Measurements from ENCODE around the gene ZMAT3. TPM values are rescaled to one million over a fixed set of nuclear protein-coding genes. Genes with fewer than 3 reads are reported as not detected.

ZMAT3 gene
- total and polyA plus RNA-seq, 4 donors: 2.4 to 12.1 (median 5.4) TPM

- H3K36me3 ChIP-seq (ENCODE audit: control insufficient read depth in 4 of 4, insufficient read depth in 4 of 4, low read length in 4 of 4): no peaks in the 10 kb centered on the region
- H3K4me1 ChIP-seq (ENCODE audit: control insufficient read depth in 5 of 5, insufficient read depth in 5 of 5, low read length in 5 of 5): no peaks in the 10 kb centered on the region
- DNase-seq (no peak), ATAC-seq (ENCODE audit: insufficient read depth, low FRiP score) (no peak)
- no peak overlapping the region for H3K9ac ChIP-seq (ENCODE audit: insufficient read depth in 1 of 2, low read length in 2 of 2)
- no peaks in the 10 kb centered on the region for H3K27me3 ChIP-seq (ENCODE audit: control insufficient read depth in 3 of 3, insufficient read depth in 3 of 3, low read length in 2 of 3)
- peaks cover 0 to 3% (median 0%) of the 10 kb centered on the region in 4 donors for H3K9me3 ChIP-seq (ENCODE audit: control insufficient read depth in 4 of 4, insufficient read depth in 3 of 4, low read length in 3 of 4)
- no peak overlapping the region for H3K27ac ChIP-seq (ENCODE audit: low read depth in 1 of 2, low read length in 1 of 2)
- TF ChIP-seq CTCF (IDR thresholded peaks at IDR 0.05; ENCODE audit: control extremely low read depth, extremely low read depth): no peak
- 89 to 92% methylated on average over 4 of the region's 4 CpGs for WGBS, 2 donors
- no peak overlapping the region for H3K4me3 ChIP-seq
These were observed 66.4 kb downstream of the ZMAT3 start for GRCh38 chr3:179005213-179005612.

- no peak for DNase-seq
- H3K9ac ChIP-seq (ENCODE audit: insufficient read depth in 1 of 2, low read length in 2 of 2): no peak overlapping the region
- 70 to 86% methylated on average over 3 of the region's 3 CpGs for WGBS, 2 donors
These were observed 71.0 kb downstream of the ZMAT3 start for GRCh38 chr3:179000659-179001058.

GRCh38 chr3:179000144-179000543, 71.5 kb downstream of the ZMAT3 start:
- Histone ChIP-seq H3K4me1 (ENCODE audit: control insufficient read depth in 5 of 5, insufficient read depth in 5 of 5, low read length in 5 of 5) (no peaks in the 10 kb centered on the region), H3K4me3 (no peak overlapping the region), H3K27ac (ENCODE audit: low read depth in 1 of 2, low read length in 1 of 2) (no peak overlapping the region), H3K9ac (ENCODE audit: insufficient read depth in 1 of 2, low read length in 2 of 2) (no peak overlapping the region), H3K27me3 (ENCODE audit: control insufficient read depth in 3 of 3, insufficient read depth in 3 of 3, low read length in 2 of 3) (no peaks in the 10 kb centered on the region), H3K36me3 (ENCODE audit: control insufficient read depth in 4 of 4, insufficient read depth in 4 of 4, low read length in 4 of 4) (no peaks in the 10 kb centered on the region), H3K9me3 (ENCODE audit: control insufficient read depth in 4 of 4, insufficient read depth in 3 of 4, low read length in 3 of 4) (peaks cover 0 to 5% (median 0%) of the 10 kb centered on the region in 4 donors)
- ATAC-seq (ENCODE audit: insufficient read depth, low FRiP score) (no peak), DNase-seq (no peak)
- TF ChIP-seq CTCF (IDR thresholded peaks at IDR 0.05; ENCODE audit: control extremely low read depth, extremely low read depth): no peak

More at GRCh38 chr3:179000659-179001058, 71.0 kb downstream of the ZMAT3 start:
- Histone ChIP-seq H3K27me3 (ENCODE audit: control insufficient read depth in 3 of 3, insufficient read depth in 3 of 3, low read length in 2 of 3) (no peaks in the 10 kb centered on the region), H3K9me3 (ENCODE audit: control insufficient read depth in 4 of 4, insufficient read depth in 3 of 4, low read length in 3 of 4) (peaks cover 0 to 5% (median 0%) of the 10 kb centered on the region in 4 donors), H3K27ac (ENCODE audit: low read depth in 1 of 2, low read length in 1 of 2) (no peak overlapping the region), H3K36me3 (ENCODE audit: control insufficient read depth in 4 of 4, insufficient read depth in 4 of 4, low read length in 4 of 4) (no peaks in the 10 kb centered on the region), H3K4me3 (no peak overlapping the region), H3K4me1 (ENCODE audit: control insufficient read depth in 5 of 5, insufficient read depth in 5 of 5, low read length in 5 of 5) (no peaks in the 10 kb centered on the region)
- no peak for ATAC-seq (ENCODE audit: insufficient read depth, low FRiP score)
- TF ChIP-seq CTCF (IDR thresholded peaks at IDR 0.05; ENCODE audit: control extremely low read depth, extremely low read depth): no peak

- H3K9me3 ChIP-seq (ENCODE audit: control insufficient read depth in 4 of 4, insufficient read depth in 3 of 4, low read length in 3 of 4): peaks cover 0 to 5% (median 0%) of the 10 kb centered on the region in 4 donors
- DNase-seq: no peak
- H3K9ac ChIP-seq (ENCODE audit: insufficient read depth in 1 of 2, low read length in 2 of 2): no peak overlapping the region
- H3K36me3 ChIP-seq (ENCODE audit: control insufficient read depth in 4 of 4, insufficient read depth in 4 of 4, low read length in 4 of 4): no peaks in the 10 kb centered on the region
- TF ChIP-seq CTCF (IDR thresholded peaks at IDR 0.05; ENCODE audit: control extremely low read depth, extremely low read depth): no peak
- H3K27ac ChIP-seq (ENCODE audit: low read depth in 1 of 2, low read length in 1 of 2): no peak overlapping the region
- ATAC-seq (ENCODE audit: insufficient read depth, low FRiP score): no peak
- WGBS, 2 donors: 89 to 96% methylated on average over 2 of the region's 2 CpGs
- H3K4me1 ChIP-seq (ENCODE audit: control insufficient read depth in 5 of 5, insufficient read depth in 5 of 5, low read length in 5 of 5): no peaks in the 10 kb centered on the region
- H3K27me3 ChIP-seq (ENCODE audit: control insufficient read depth in 3 of 3, insufficient read depth in 3 of 3, low read length in 2 of 3): no peaks in the 10 kb centered on the region
- no peak overlapping the region for H3K4me3 ChIP-seq
These were observed 75.2 kb downstream of the ZMAT3 start for GRCh38 chr3:178996399-178996798.

Measured in lung (tissue), 12 donors.